Upper lobe of left lung (tissue), 6 donors: ENCODE results near the gene CCNF. TPM values are rescaled to one million over a fixed set of nuclear protein-coding genes. Genes with fewer than 3 reads are reported as not detected.

Experiments used
- ATAC-seq, 2 donors: fragments of 200-7000 bp; cut with Tn5 transposase; one replicate each; pipeline ENCODE4 v1.9.1; 2022; ENCODE audit warnings: mild to moderate bottlenecking in 2 of 2, moderate library complexity in 2 of 2; ENCODE audit not compliant: low FRiP score in 2 of 2
- DNase-seq, 2 donors: peaks; one replicate each; pipeline ENCODE4 v3.0.0-alpha.2; 2019 to 2020
- H3K27ac ChIP-seq, 4 donors: fragments of 200-600 bp; sonication (generic); one replicate each; pipeline ENCODE4 v1.5.1; 2016 to 2019
- H3K27me3 ChIP-seq, 4 donors: fragments of 200-600 bp; sonication (generic); one replicate each; pipeline ENCODE4 v1.5.1; 2017 to 2019
- H3K36me3 ChIP-seq, 4 donors: fragments of 200-600 bp; sonication (generic); one replicate each; pipeline ENCODE4 v1.5.1; 2016 to 2019
- H3K4me1 ChIP-seq, 4 donors: fragments of 200-600 bp; sonication (generic); one replicate each; pipeline ENCODE4 v1.5.1; 2018 to 2019
- H3K4me3 ChIP-seq, 4 donors: fragments of 200-600 bp; sonication (generic); one replicate each; pipeline ENCODE4 v1.5.1; 2017 to 2019; ENCODE audit warnings: mild to moderate bottlenecking in 2 of 4, moderate library complexity in 1 of 4
- H3K9me3 ChIP-seq, 4 donors: fragments of 200-600 bp; sonication (generic); one replicate each; pipeline ENCODE4 v1.5.1; 2018 to 2019
- EP300 ChIP-seq, 4 donors: sonication (generic); formaldehyde crosslinking; IDR thresholded peaks; one replicate each; pipeline ENCODE4 v1.5.1; 2017; ENCODE audit warnings: antibody characterized with exemption in 4 of 4, control low read depth in 2 of 4
- POLR2A ChIP-seq, 4 donors: fragments of 450-650 bp; IDR thresholded peaks; one replicate each; pipeline ENCODE4 v1.5.1; 2016 to 2017; ENCODE audit warnings: antibody characterized with exemption in 4 of 4, mild to moderate bottlenecking in 2 of 4
- POLR2AphosphoS5 ChIP-seq, 2 donors: sonication (generic); formaldehyde crosslinking; IDR thresholded peaks; one replicate each; pipeline ENCODE4 v1.5.1; 2017; ENCODE audit warnings: antibody characterized with exemption in 2 of 2
- WGBS, 2 donors: methylation state at CpG; one replicate each; pipeline ENCODE4 v1.1.5; 2017 to 2018; 5-methylcytosine and 5-hydroxymethylcytosine counted together
- total RNA-seq, 6 donors: library from RNA; depleted of rRNA in 4 of 6; stranded (reverse); fragments of >200 nt in 4 of 6; gene quantifications; one replicate each; pipeline versions ENCODE4 v1.1.0 to v1.2.1, GENCODE V29; 2016 to 2021
- TF ChIP-seq, protein P1 (sequence below), 6 experiments: fragments of 450-650 bp in 4 of 6; fragments of 200-600 bp in 2 of 6; sonication (generic) in 2 of 6; IDR thresholded peaks; one replicate each; pipeline ENCODE4 v1.5.1; 2016 to 2019; ENCODE audit warnings: antibody characterized with exemption in 6 of 6
- donor health status: DM: no; HTN: no; CAD: no; lungs with moderate emphysema.
- donor health status: DM: no; HTN: yes; CAD: no; lungs with severe emphysema.

The CCNF gene
- total RNA-seq, 6 donors from 2014 or later, result 2.7 to 5.2 (median 3.9) TPM

GRCh38 chr16:2452650-2453049, 23.4 kb downstream of the CCNF start:
- ATAC-seq, result no peak
- H3K27me3 ChIP-seq, result no peaks in the 10 kb centered on the region
- 94% methylated on average over 8 of the region's 8 CpGs for WGBS, 2 donors

GRCh38 chr16:2455081-2455845, 26.0 kb downstream of the CCNF start:
- Histone ChIP-seq H3K4me1 (peaks cover 7 to 23% (median 17%) of the 10 kb centered on the region in 4 donors), H3K27ac (no peak overlapping the region), H3K4me3 (no peak overlapping the region), H3K9me3 (no peaks in the 10 kb centered on the region), H3K36me3 (peaks cover 0 to 16% (median 11%) of the 10 kb centered on the region in 4 donors), H3K27me3 (no peaks in the 10 kb centered on the region)
- TF ChIP-seq, protein P1, sequence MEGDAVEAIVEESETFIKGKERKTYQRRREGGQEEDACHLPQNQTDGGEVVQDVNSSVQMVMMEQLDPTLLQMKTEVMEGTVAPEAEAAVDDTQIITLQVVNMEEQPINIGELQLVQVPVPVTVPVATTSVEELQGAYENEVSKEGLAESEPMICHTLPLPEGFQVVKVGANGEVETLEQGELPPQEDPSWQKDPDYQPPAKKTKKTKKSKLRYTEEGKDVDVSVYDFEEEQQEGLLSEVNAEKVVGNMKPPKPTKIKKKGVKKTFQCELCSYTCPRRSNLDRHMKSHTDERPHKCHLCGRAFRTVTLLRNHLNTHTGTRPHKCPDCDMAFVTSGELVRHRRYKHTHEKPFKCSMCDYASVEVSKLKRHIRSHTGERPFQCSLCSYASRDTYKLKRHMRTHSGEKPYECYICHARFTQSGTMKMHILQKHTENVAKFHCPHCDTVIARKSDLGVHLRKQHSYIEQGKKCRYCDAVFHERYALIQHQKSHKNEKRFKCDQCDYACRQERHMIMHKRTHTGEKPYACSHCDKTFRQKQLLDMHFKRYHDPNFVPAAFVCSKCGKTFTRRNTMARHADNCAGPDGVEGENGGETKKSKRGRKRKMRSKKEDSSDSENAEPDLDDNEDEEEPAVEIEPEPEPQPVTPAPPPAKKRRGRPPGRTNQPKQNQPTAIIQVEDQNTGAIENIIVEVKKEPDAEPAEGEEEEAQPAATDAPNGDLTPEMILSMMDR (IDR thresholded peaks at IDR 0.05), result no peak
- TF ChIP-seq POLR2AphosphoS5 (IDR thresholded peaks at IDR 0.05), result no peak
- no peak for TF ChIP-seq POLR2A (IDR thresholded peaks at IDR 0.05)
- no peak for TF ChIP-seq EP300 (IDR thresholded peaks at IDR 0.05)
- 96 to 97% methylated on average over 14 to 28 of the region's 28 CpGs for WGBS, 2 donors
- no peak for DNase-seq
- ATAC-seq, result no peak

More at GRCh38 chr16:2452650-2453049, 23.4 kb downstream of the CCNF start:
- Histone ChIP-seq H3K9me3 (no peaks in the 10 kb centered on the region), H3K27ac (no peak overlapping the region), H3K4me3 (no peak overlapping the region), H3K4me1 (peaks cover 0 to 2% (median 0%) of the 10 kb centered on the region in 4 donors), H3K36me3 (peaks cover 0 to 33% (median 20%) of the 10 kb centered on the region in 4 donors)
- no peak for DNase-seq
- TF ChIP-seq EP300 (IDR thresholded peaks at IDR 0.05) (no peak), POLR2AphosphoS5 (IDR thresholded peaks at IDR 0.05) (no peak), POLR2A (IDR thresholded peaks at IDR 0.05) (no peak)
- TF ChIP-seq, protein P1 (IDR thresholded peaks at IDR 0.05), result no peak

DNA sequence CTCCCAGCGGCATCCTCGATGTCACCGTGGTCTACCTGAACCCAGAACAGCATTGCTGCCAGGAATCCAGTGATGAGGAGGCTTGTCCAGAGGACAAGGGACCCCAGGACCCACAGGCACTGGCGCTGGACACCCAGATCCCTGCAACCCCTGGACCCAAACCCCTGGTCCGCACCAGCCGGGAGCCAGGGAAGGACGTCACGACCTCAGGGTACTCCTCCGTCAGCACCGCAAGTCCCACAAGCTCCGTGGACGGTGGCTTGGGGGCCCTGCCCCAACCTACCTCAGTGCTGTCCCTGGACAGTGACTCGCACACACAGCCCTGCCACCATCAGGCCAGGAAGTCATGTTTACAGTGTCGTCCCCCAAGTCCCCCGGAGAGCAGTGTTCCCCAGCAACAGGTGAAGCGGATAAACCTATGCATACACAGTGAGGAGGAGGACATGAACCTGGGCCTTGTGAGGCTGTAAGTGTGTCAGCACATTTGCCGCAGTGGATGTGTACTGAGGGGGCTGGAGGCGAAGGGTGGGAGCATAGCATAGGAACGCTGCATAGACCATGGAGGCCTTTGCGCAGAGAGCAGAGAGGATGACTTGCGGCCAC, 27.4 kb downstream of the CCNF start:
- Histone ChIP-seq H3K27me3 (no peaks in the 10 kb centered on the region), H3K4me1 (peaks cover 9 to 27% (median 21%) of the 10 kb centered on the region in 4 donors), H3K27ac (no peak overlapping the region), H3K4me3 (no peak overlapping the region), H3K9me3 (no peaks in the 10 kb centered on the region), H3K36me3 (peaks cover 0 to 16% (median 10%) of the 10 kb centered on the region in 4 donors)
- DNase-seq, result no peak
- 96 to 98% methylated on average over 12 to 16 of the region's 21 CpGs for WGBS, 2 donors
- TF ChIP-seq POLR2AphosphoS5 (IDR thresholded peaks at IDR 0.05) (no peak), POLR2A (IDR thresholded peaks at IDR 0.05) (no peak), EP300 (IDR thresholded peaks at IDR 0.05) (no peak)
- TF ChIP-seq, protein P1 (IDR thresholded peaks at IDR 0.05), result no peak
- ATAC-seq, result no peak

DNA sequence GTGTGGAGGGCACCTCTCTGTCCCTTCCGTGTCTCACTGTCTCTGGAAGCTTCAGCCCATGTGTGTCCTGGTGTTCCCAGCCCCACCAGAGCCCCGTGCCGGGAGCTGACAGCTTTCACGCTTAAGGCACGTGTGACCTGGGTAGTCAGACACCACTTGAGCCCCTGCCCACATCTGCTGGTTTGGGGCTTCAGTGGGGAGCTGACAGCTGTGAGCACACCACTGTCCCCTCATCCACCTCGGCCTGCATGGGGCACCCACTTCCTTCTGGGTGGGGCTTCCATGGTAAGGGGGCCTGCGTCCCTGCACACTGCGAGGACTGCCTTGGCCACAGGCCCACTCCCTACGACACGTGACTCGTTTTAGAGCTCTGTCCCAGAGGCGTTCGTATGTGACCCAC, 28.0 kb downstream of the CCNF start:
- DNase-seq (no peak), ATAC-seq (no peak)
- Histone ChIP-seq H3K9me3 (no peaks in the 10 kb centered on the region), H3K4me1 (peaks cover 9 to 27% (median 21%) of the 10 kb centered on the region in 4 donors), H3K4me3 (no peak overlapping the region), H3K27ac (no peak overlapping the region), H3K36me3 (peaks cover 0 to 16% (median 10%) of the 10 kb centered on the region in 4 donors), H3K27me3 (no peaks in the 10 kb centered on the region)
- TF ChIP-seq POLR2AphosphoS5 (IDR thresholded peaks at IDR 0.05) (no peak), POLR2A (IDR thresholded peaks at IDR 0.05) (no peak), EP300 (IDR thresholded peaks at IDR 0.05) (no peak)
- TF ChIP-seq, protein P1 (IDR thresholded peaks at IDR 0.05), result no peak
- 74 to 81% methylated on average over 9 to 12 of the region's 13 CpGs for WGBS, 2 donors
